SK-N-MC (cell line): ENCODE measurements around the gene POU2AF2.

ENCODE experiments used
- EZH2 ChIP-seq: fragments of 200-600 bp; sonication (generic); IDR thresholded peaks from one replicate; pipeline ENCODE4 v1.6.1; 2017; ENCODE audit warnings: antibody characterized with exemption
- FOXP2 ChIP-seq: optimal IDR thresholded peaks from 2 replicates; pipeline ENCODE3; 2011; ENCODE audit warnings: mild to moderate bottlenecking, moderate library complexity; ENCODE audit not compliant: insufficient read depth; ENCODE audit errors: extremely low read length, control extremely low read depth
- POLR2AphosphoS5 ChIP-seq: IDR thresholded peaks from 2 replicates; pipeline ENCODE4 v1.6.1; 2012; ENCODE audit warnings: mild to moderate bottlenecking, low read depth, low read length, borderline replicate concordance

- TF ChIP-seq POLR2AphosphoS5 (no peak), EZH2 (no peak), FOXP2 (no peak)
Observed at GRCh38 chr11:111300569-111300968, 55.0 kb downstream of the POU2AF2 start.
